IMR-90 (cell line): ENCODE measurements around the gene FAM43B. TPM values are rescaled to one million over a fixed set of nuclear protein-coding genes. Genes with fewer than 3 reads are reported as not detected.
A peak's percentile ranks its signal among the peaks of the same experiment; 100 is the strongest.

Source experiments
- ATAC-seq: fragments of 200-7000 bp; cut with Tn5 transposase; 2 replicates; pipeline ENCODE4 v1.9.1; 2020; ENCODE audit warnings: low read depth, mild to moderate bottlenecking, moderate library complexity
- BruUV-seq: library from RNA; stranded (reverse); fragments of 400-500 nt; replicated peaks from 2 replicates; lab custom pipeline; 2021; lab: Mats Ljungman, UMichigan
- CTCF ChIA-PET: fragments of 300-600 bp; formaldehyde crosslinking; extraction: SDS; loops from one replicate; lab custom pipeline; 2021; ENCODE audit warnings: antibody characterized with exemption; lab: Yijun Ruan, JAX
- POLR2A ChIA-PET: fragments of 300-600 bp; sonication (Branson Sonifier 250); formaldehyde crosslinking; loops from one replicate; lab custom pipeline; 2022; ENCODE audit warnings: antibody characterized with exemption; ENCODE audit not compliant: unreplicated experiment; lab: Charles Lee
- DNase-seq: peaks from one replicate; pipeline ENCODE4 v3.0.0; 2013
- H2AFZ ChIP-seq: replicated peaks from 2 replicates; pipeline ENCODE3; 2013; ENCODE audit warnings: low read length, mild to moderate bottlenecking; ENCODE audit not compliant: poor library complexity
- H2AK5ac ChIP-seq: 2 replicates; pipeline ENCODE4 v1.6.1; 2013; ENCODE audit warnings: low read depth, low read length, inconsistent platforms
- H2AK9ac ChIP-seq: replicated peaks from 2 replicates; pipeline ENCODE3; 2013; ENCODE audit warnings: mild to moderate bottlenecking, low read depth, low read length, moderate library complexity; ENCODE audit not compliant: poor library complexity
- H2BK120ac ChIP-seq: 2 replicates; pipeline ENCODE4 v1.6.1; 2013; ENCODE audit warnings: low read depth, low read length, inconsistent platforms
- H2BK15ac ChIP-seq: 3 replicates; pipeline ENCODE4 v1.6.1; 2013; ENCODE audit warnings: low read depth, low read length, inconsistent platforms
- H2BK20ac ChIP-seq: 2 replicates; pipeline ENCODE4 v1.6.1; 2013; ENCODE audit warnings: low read depth, mild to moderate bottlenecking, inconsistent platforms, low read length, moderate library complexity
- H2BK5ac ChIP-seq: 2 replicates; pipeline ENCODE4 v1.6.1; 2013; ENCODE audit warnings: mild to moderate bottlenecking, low read depth, low read length, inconsistent platforms; ENCODE audit not compliant: poor library complexity, severe bottlenecking
- H3K14ac ChIP-seq: replicated peaks from 2 replicates; pipeline ENCODE4 v1.6.1; 2013; ENCODE audit warnings: low read depth, low read length, inconsistent platforms
- H3K18ac ChIP-seq: 2 replicates; pipeline ENCODE4 v1.6.1; 2013; ENCODE audit warnings: low read depth, low read length, control low read depth
- H3K23ac ChIP-seq: 2 replicates; pipeline ENCODE4 v1.6.1; 2013; ENCODE audit warnings: low read depth, low read length, inconsistent platforms
- H3K27ac ChIP-seq: 2 replicates; pipeline ENCODE4 v1.5.1; 2013; ENCODE audit warnings: mild to moderate bottlenecking, control low read depth, low read length; ENCODE audit not compliant: insufficient read depth
- H3K27me3 ChIP-seq: 2 replicates; pipeline ENCODE4 v1.6.1; 2013; ENCODE audit warnings: low read length; ENCODE audit not compliant: control insufficient read depth, insufficient read depth
- H3K36me3 ChIP-seq: 2 replicates; pipeline ENCODE4 v1.6.1; 2013; ENCODE audit warnings: low read length, mixed read lengths; ENCODE audit not compliant: control insufficient read depth, insufficient read depth
- H3K4ac ChIP-seq: 2 replicates; pipeline ENCODE4 v1.6.1; 2013; ENCODE audit warnings: low read depth, low read length, inconsistent platforms
- H3K4me1 ChIP-seq: 2 replicates; pipeline ENCODE4 v1.6.1; 2013; ENCODE audit warnings: low read length, mixed read lengths; ENCODE audit not compliant: control insufficient read depth, insufficient read depth
- H3K4me2 ChIP-seq: 2 replicates; pipeline ENCODE4 v1.6.1; 2013; ENCODE audit warnings: low read depth, mild to moderate bottlenecking, control low read depth, low read length, moderate library complexity
- H3K4me3 ChIP-seq: 2 replicates; pipeline ENCODE4 v1.5.1; 2013; ENCODE audit warnings: low read depth, mild to moderate bottlenecking, control low read depth, low read length, moderate library complexity; ENCODE audit not compliant: insufficient read depth
- H3K56ac ChIP-seq: 2 replicates; pipeline ENCODE4 v1.6.1; 2013; ENCODE audit warnings: low read length, inconsistent platforms; ENCODE audit not compliant: insufficient read depth; ENCODE audit errors: extremely low read depth
- H3K79me1 ChIP-seq, 2 experiments: 2 replicates each; pipeline ENCODE4 v1.6.1; 2013; ENCODE audit warnings: low read length in 2 of 2, inconsistent platforms in 1 of 2, low read depth in 1 of 2
- H3K9ac ChIP-seq: 2 replicates; pipeline ENCODE4 v1.6.1; 2013; ENCODE audit warnings: low read depth, low read length, control low read depth
- H3K9me1 ChIP-seq: 2 replicates; pipeline ENCODE4 v1.6.1; 2013; ENCODE audit warnings: low read length, inconsistent platforms; ENCODE audit not compliant: insufficient read depth
- H3K9me3 ChIP-seq: 2 replicates; pipeline ENCODE4 v1.6.1; 2013; ENCODE audit warnings: low read length; ENCODE audit not compliant: control insufficient read depth, insufficient read depth
- H4K20me1 ChIP-seq: 2 replicates; pipeline ENCODE4 v1.6.1; 2013; ENCODE audit warnings: low read length, inconsistent platforms; ENCODE audit not compliant: insufficient read depth
- H4K5ac ChIP-seq: 2 replicates; pipeline ENCODE4 v1.6.1; 2013; ENCODE audit warnings: mild to moderate bottlenecking, low read depth, low read length, control low read depth
- H4K8ac ChIP-seq, 2 experiments: 2 replicates each; pipeline ENCODE4 v1.6.1; 2013; ENCODE audit warnings: low read depth in 2 of 2, low read length in 2 of 2, control low read depth in 1 of 2, inconsistent platforms in 1 of 2
- H4K91ac ChIP-seq: 2 replicates; pipeline ENCODE4 v1.6.1; 2013; ENCODE audit warnings: low read depth, low read length, inconsistent platforms; ENCODE audit not compliant: insufficient read depth
- NFE2L2 ChIP-seq: fragments of 150-350 bp; IDR thresholded peaks from 2 replicates; pipeline ENCODE4 v1.6.1; 2016; ENCODE audit warnings: low read depth, mild to moderate bottlenecking, low read length
- RAD21 ChIP-seq: IDR thresholded peaks from 2 replicates; pipeline ENCODE4 v1.6.1; 2012; ENCODE audit warnings: low read length, improper control_type of control experiment
- WGBS, 2 experiments: methylation state at CpG; one replicate each; pipeline versions ENCODE4 v1.1.5 to v1.1.7; 2013; ENCODE audit warnings: missing lambda C conversion rate in 2 of 2; ENCODE audit not compliant: insufficient read length in 1 of 2; ENCODE audit errors: extremely low coverage in 2 of 2; 5-methylcytosine and 5-hydroxymethylcytosine counted together
- dilution Hi-C: fragments of 300-500 bp; cut with HindIII; formaldehyde crosslinking; loops from one replicate; pipeline ENCODE4 v1.14.3; 2018; ENCODE audit warnings: low sequenced_read_pairs; ENCODE audit not compliant: unreplicated experiment
- in situ Hi-C: fragments of 300-500 bp; cut with MboI; formaldehyde crosslinking; loops from 3 replicates; pipeline ENCODE4 v1.14.3; 2019; ENCODE audit warnings: low sequenced_read_pairs, inconsistent platforms, mixed read lengths
- intact Hi-C: fragments of 100-400 bp; cut with micrococcal nuclease; formaldehyde crosslinking; loops from 2 replicates; pipeline ENCODE4 v1.10.0; 2022
- polyA plus RNA-seq, 3 experiments: library from polyadenylated mRNA; depleted of rRNA; stranded (reverse); fragments of >200 nt; gene quantifications; 2 replicates each; pipeline ENCODE4 v1.2.3, GENCODE V29; 2012; ENCODE audit warnings: low replicate concordance in 1 of 3
- total RNA-seq: library from RNA; depleted of rRNA; stranded (reverse); fragments of >200 nt; gene quantifications from 2 replicates; pipeline ENCODE4 v1.2.3, GENCODE V29; 2012
- TF ChIP-seq, protein P1 (sequence below): fragments of 150-350 bp; IDR thresholded peaks from 2 replicates; pipeline ENCODE4 v1.6.1; 2017; ENCODE audit warnings: mild to moderate bottlenecking, antibody characterized with exemption, low read length, low read depth

FAM43B gene
- total and polyA plus RNA-seq, 2 of the 4 experiments (the other 2 are of a cell fraction): 0.05 TPM; not detected in 1

DNA sequence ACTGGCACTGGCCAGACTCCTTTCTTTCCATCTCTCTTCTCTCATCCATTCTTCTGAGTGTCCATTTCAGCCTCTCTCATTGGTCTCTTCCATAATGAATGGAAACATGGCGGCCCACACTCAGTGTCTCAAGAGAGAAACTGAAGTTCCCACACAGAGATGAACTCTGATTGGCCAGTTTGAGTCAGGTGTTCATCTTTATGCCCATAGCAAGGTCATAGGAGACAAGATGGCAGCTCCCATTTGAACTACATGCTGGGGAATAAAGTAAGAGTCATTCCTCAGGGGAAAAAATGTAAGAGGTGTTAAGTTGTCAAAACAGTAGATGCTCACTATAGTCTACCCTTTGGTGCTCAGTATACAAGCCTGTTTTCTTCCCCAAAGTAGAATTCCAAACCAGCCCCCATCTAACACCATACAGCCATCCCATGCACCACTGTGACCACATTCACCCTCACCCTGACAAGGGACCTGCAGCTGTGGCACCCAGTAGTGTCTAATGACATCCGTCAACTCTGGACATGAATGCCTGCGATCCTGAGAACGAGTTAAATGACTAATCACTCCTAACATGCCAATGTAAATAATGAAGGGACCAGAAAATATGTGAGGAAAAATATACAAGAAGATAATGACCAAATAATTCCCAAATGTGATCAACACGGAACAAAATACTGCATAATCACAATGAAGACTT lies 48.9 kb downstream of the FAM43B start:
- Histone ChIP-seq H4K5ac (peak overlapping the region; percentile 38; the same call in 1 of the 2 replicates), H3K14ac (0 out of 2 replicates have a peak overlapping the region, but pooled peaks have one; percentile 31), H2BK5ac (peak overlapping the region; percentile 79), H3K27ac (no peak overlapping the region), H3K4me3 (no peak overlapping the region), H3K4ac (peak overlapping the region; percentile 67), H2BK120ac (peak overlapping the region; percentile 47; the same call in 1 of the 2 replicates), H2BK15ac (peak overlapping the region; percentile 39; the same call in 1 of the 3 replicates), H3K9ac (no peak overlapping the region), H3K56ac (no peak overlapping the region; the same call in 1 of the 2 replicates), H2BK20ac (peak overlapping the region; percentile 16; the same call in 1 of the 2 replicates), H2AFZ (no peak overlapping the region), H4K91ac (no peak overlapping the region), H3K36me3 (no peaks in the 10 kb centered on the region), H3K79me1 (no peaks in the 10 kb centered on the region), H3K18ac (peak overlapping the region; percentile 1; the same call in 1 of the 2 replicates), H3K9me3 (no peaks in the 10 kb centered on the region), H4K8ac (peak overlapping the region in 1 of 2 experiments; percentile 39; a peak in 2 of 4 replicates), H3K27me3 (no peaks in the 10 kb centered on the region), H4K20me1 (no peaks in the 10 kb centered on the region), H2AK9ac (no peak overlapping the region), H3K4me2 (peak overlapping the region; percentile 15; the same call in 1 of the 2 replicates), H2AK5ac (peak overlapping the region; percentile 77; the same call in 1 of the 2 replicates), H3K9me1 (peaks cover 26% of the 10 kb centered on the region), H3K23ac (no peak overlapping the region), H3K4me1 (peaks cover 22% of the 10 kb centered on the region)
- peak; percentile 9 for ATAC-seq
- dilution Hi-C loops: no loop called here
- CTCF ChIA-PET: no interaction called here
- POLR2A ChIA-PET: no interaction called here
- TF ChIP-seq RAD21: no peak
- TF ChIP-seq NFE2L2: no peak
- TF ChIP-seq, protein P1, sequence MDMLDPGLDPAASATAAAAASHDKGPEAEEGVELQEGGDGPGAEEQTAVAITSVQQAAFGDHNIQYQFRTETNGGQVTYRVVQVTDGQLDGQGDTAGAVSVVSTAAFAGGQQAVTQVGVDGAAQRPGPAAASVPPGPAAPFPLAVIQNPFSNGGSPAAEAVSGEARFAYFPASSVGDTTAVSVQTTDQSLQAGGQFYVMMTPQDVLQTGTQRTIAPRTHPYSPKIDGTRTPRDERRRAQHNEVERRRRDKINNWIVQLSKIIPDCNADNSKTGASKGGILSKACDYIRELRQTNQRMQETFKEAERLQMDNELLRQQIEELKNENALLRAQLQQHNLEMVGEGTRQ: peak; percentile 76
- peak; percentile 64 for DNase-seq
- intact Hi-C loops: no loop called here
- in situ Hi-C loops: no loop called here
- no TSS peak for BruUV-seq
- 100% methylated on average over 1 of the region's 5 CpGs; no CpG with 5 or more reads in 1 of the 2 experiments for WGBS, 2 experiments
